Left lung (tissue), 10 donors: ENCODE measurements around the gene MBNL1. TPM values are rescaled to one million over a fixed set of nuclear protein-coding genes. Genes with fewer than 3 reads are reported as not detected.

Source experiments
- ATAC-seq: fragments of 200-7000 bp; cut with Tn5 transposase; one replicate; pipeline ENCODE4 v1.9.1; 2020; ENCODE audit warnings: moderate library complexity
- DNase-seq, 4 donors: peaks; one replicate each; pipeline ENCODE4 v3.0.0-alpha.2; 2013 to 2020
- H3K27ac ChIP-seq, 2 donors: fragments of 200-600 bp; sonication (generic) in 1 of 2; one replicate each; pipeline versions ENCODE4 v1.5.0 to v1.8.0; 2020 to 2021
- H3K27me3 ChIP-seq, 2 donors: fragments of 200-600 bp; sonication (generic) in 1 of 2; one replicate each; pipeline versions ENCODE4 v1.5.0 to v1.8.0; 2020 to 2021
- H3K36me3 ChIP-seq, 2 donors: fragments of 200-600 bp; sonication (generic) in 1 of 2; one replicate each; pipeline versions ENCODE4 v1.5.0 to v1.8.0; 2020 to 2021
- H3K4me1 ChIP-seq, 2 donors: fragments of 200-600 bp; one replicate each; pipeline ENCODE4 v1.8.0; 2021
- H3K4me3 ChIP-seq, 2 donors: fragments of 200-600 bp; sonication (generic) in 1 of 2; one replicate each; pipeline versions ENCODE4 v1.5.0 to v1.8.0; 2020 to 2021; ENCODE audit warnings: mild to moderate bottlenecking in 1 of 2
- H3K9me3 ChIP-seq, 2 donors: fragments of 200-600 bp; sonication (generic) in 1 of 2; one replicate each; pipeline versions ENCODE4 v1.5.0 to v1.8.0; 2020 to 2021
- CTCF ChIP-seq, 2 donors: fragments of 200-600 bp; sonication (generic) in 1 of 2; IDR thresholded peaks; one replicate each; pipeline versions ENCODE4 v1.5.0 to v1.8.0; 2021; ENCODE audit warnings: antibody characterized with exemption in 2 of 2
- intact Hi-C, 2 donors: fragments of 100-400 bp; cut with DNase I; formaldehyde crosslinking; loops; one replicate each; pipeline versions ENCODE4 v1.11.2 to v1.14.2; 2022
- polyA plus RNA-seq, 6 donors: library from polyadenylated mRNA; unstranded; fragments of 120-200 nt; gene quantifications; one replicate each; pipeline ENCODE4 v1.2.1, GENCODE V29; 2013; ENCODE audit not compliant: insufficient read length in 6 of 6
- total RNA-seq, 2 donors: library from RNA; stranded (reverse); fragmentation: NEBNext Ultra II Directional; extraction: Animal tissue kit (Norgen Biotek cat#: 25700); gene quantifications; one replicate each; pipeline ENCODE4 v1.2.1, GENCODE V29; 2021
- donor health status: DM: no; HTN: yes; CAD: no.
- donor health status: DM: no; HTN: no; CAD: no.

MBNL1 gene
- total and polyA plus RNA-seq, 8 donors, result 92.3 to 246 (median 109) TPM

DNA sequence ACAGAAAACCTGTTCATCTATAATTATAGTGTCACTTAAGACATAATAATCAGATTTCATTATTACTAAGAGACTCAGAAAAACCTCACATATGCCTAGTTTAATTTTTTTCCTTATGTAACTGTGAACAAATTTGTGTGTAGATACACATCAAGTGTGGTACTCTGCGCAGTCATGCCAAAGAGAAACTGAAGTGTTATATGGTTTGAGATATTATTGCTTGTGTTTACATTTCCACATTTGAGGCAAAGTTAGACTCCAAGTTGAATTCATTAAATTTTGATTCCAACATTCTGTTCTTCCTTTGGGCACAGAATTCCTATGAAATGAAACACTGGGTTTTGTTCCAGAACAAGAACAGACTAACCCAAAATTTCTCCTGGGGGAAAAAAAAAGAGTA lies 2.2 kb downstream of the MBNL1 start:
- intact Hi-C loops, result loop anchor here in 1 of 2 donors (10.0 kb wide), 1 partner anchor 54 kb away; no protein-coding TSS in a partner anchor
- H3K27ac ChIP-seq, result peak overlapping the region; percentile 99 to 100

GRCh38 chr3:152271501-152272236 lies 2.9 kb downstream of the MBNL1 start:
- ATAC-seq (no peak), DNase-seq (no peak)
- TF ChIP-seq CTCF (IDR thresholded peaks at IDR 0.05), result no peak
- H3K27ac ChIP-seq, result peak overlapping the region; percentile 99 to 100
- H3K27me3 ChIP-seq, result no peaks in the 10 kb centered on the region
- no peaks in the 10 kb centered on the region for H3K36me3 ChIP-seq
- no peaks in the 10 kb centered on the region for H3K9me3 ChIP-seq
- intact Hi-C loops, result loop anchor here in 1 of 2 donors (10.0 kb wide), 1 partner anchor 53 kb away; no protein-coding TSS in a partner anchor
- H3K4me1 ChIP-seq, result peaks cover 23 to 71% of the 10 kb centered on the region in 2 donors
- peak overlapping the region; percentile 68 to 69 for H3K4me3 ChIP-seq

More for the DNA sequence above, 2.2 kb downstream of the MBNL1 start:
- H3K4me1 ChIP-seq, result peaks cover 18 to 71% of the 10 kb centered on the region in 2 donors
- TF ChIP-seq CTCF (IDR thresholded peaks at IDR 0.05), result no peak
- no peaks in the 10 kb centered on the region for H3K27me3 ChIP-seq
- no peaks in the 10 kb centered on the region for H3K9me3 ChIP-seq
- H3K36me3 ChIP-seq, result no peaks in the 10 kb centered on the region
- peak overlapping the region; percentile 68 to 69 for H3K4me3 ChIP-seq
- DNase-seq (no peak), ATAC-seq (no peak)

- H3K9me3 ChIP-seq, result no peaks in the 10 kb centered on the region
- H3K27me3 ChIP-seq, result no peaks in the 10 kb centered on the region
- ATAC-seq (no peak), DNase-seq (no peak)
- no peak for TF ChIP-seq CTCF (IDR thresholded peaks at IDR 0.05)
- no peaks in the 10 kb centered on the region for H3K36me3 ChIP-seq
- peaks cover 19 to 71% of the 10 kb centered on the region in 2 donors for H3K4me1 ChIP-seq
- intact Hi-C loops, result loop anchor here in 1 of 2 donors (10.0 kb wide), 1 partner anchor 52 kb away; no protein-coding TSS in a partner anchor
- H3K27ac ChIP-seq, result peak overlapping the region; percentile 99 to 100
- peak overlapping the region in 1 of 2 donors; percentile 69 for H3K4me3 ChIP-seq
These were observed 4.1 kb downstream of the MBNL1 start for GRCh38 chr3:152272771-152273242.

DNA sequence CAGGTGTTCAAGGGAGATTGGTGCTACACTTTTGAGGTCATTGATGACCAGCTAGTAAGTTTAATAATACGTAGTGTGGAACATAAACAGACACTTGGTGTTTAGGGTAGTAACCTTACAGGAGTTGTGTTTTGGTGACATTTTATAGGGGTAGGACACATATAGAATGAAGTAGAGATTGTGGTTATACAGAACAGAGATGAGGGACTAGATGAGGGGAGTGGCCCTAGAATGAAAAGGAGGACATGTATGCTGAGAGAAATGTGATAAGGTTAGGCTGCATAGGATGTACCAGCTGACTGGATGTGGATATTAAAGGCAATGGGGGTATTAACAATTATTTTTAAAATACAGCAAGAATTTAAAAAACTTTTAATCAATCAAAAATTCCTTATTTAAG lies 8.0 kb downstream of the MBNL1 start:
- H3K36me3 ChIP-seq, result no peaks in the 10 kb centered on the region
- no peaks in the 10 kb centered on the region for H3K9me3 ChIP-seq
- ATAC-seq (no peak), DNase-seq (no peak)
- intact Hi-C loops, result loop anchor here in 1 of 2 donors (10.0 kb wide), 1 partner anchor 48 kb away; no protein-coding TSS in a partner anchor
- H3K27ac ChIP-seq, result no peak overlapping the region
- H3K4me3 ChIP-seq, result no peak overlapping the region
- peaks cover 45 to 99% of the 10 kb centered on the region in 2 donors for H3K4me1 ChIP-seq
- TF ChIP-seq CTCF (IDR thresholded peaks at IDR 0.05), result no peak
- no peaks in the 10 kb centered on the region for H3K27me3 ChIP-seq

GRCh38 chr3:152277198-152277597 lies 8.5 kb downstream of the MBNL1 start:
- intact Hi-C loops, result loop anchor here in 1 of 2 donors (10.0 kb wide), 1 partner anchor 48 kb away; no protein-coding TSS in a partner anchor
- Histone ChIP-seq H3K27ac (no peak overlapping the region), H3K4me3 (no peak overlapping the region), H3K27me3 (no peaks in the 10 kb centered on the region), H3K9me3 (no peaks in the 10 kb centered on the region), H3K36me3 (no peaks in the 10 kb centered on the region), H3K4me1 (peaks cover 47 to 99% of the 10 kb centered on the region in 2 donors)
- DNase-seq, result no peak
- no peak for TF ChIP-seq CTCF (IDR thresholded peaks at IDR 0.05)
- ATAC-seq, result no peak
